ENCODE data around the gene ST6GALNAC4. TPM values are rescaled to one million over a fixed set of nuclear protein-coding genes. Genes with fewer than 3 reads are reported as not detected.

ST6GALNAC4 gene
- total RNA-seq, 1 donor from 2014 or later: 21.4 TPM

DNA sequence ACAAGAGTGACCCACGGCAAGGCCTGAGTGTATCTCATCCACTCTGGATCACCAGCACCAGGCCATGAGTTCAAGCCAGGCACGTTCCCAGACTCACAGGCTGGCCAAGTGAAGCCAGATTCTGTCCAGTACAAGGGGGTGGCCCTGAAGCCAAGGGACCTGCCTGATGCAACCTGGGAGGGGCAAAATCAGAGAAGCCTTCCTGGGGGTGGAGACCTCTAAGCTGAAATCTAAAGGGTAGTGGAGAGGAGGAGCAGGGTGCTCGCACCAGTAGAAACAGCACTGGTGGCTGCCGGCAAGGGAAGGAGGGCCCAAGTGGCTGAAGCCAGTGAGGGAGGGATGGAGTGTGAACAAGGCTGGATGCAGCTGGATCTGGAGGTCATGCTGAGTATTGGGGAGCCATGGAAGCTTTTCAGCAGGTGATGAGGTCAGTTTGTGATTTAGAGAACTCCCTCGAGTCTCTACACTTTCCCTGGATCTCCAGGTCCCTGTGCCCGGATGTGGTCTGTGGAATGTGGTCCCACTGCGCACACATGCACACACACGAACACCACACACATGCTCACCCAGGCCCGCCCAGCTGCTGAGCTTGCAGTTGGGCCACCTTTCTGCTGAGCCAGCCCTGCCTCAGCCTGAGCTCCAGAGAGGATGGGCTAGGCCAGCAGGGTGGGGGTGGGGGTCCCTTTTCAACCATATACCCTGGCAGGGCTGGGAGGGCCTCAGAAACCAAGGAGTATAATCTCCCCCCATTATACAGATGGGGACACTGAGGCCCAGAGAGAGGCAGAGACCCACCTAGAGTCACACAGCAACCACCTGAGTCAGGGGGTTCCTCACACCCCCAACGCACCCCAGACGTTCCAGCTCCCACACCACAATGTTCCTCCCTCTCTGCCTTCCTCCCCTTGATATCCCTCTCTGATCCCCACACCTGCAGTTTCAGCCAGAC lies 12.1 kb upstream of the ST6GALNAC4 start:
- DNase-seq (ENCODE audit: extremely low spot score, unreplicated experiment): no peak
- Mint-ChIP-seq H3K36me3 (ENCODE audit: unreplicated experiment) (no peaks in the 10 kb centered on the region), H3K4me3 (ENCODE audit: unreplicated experiment) (no peak overlapping the region), H3K27ac (ENCODE audit: unreplicated experiment) (no peak overlapping the region), H3K27me3 (ENCODE audit: unreplicated experiment) (no peaks in the 10 kb centered on the region), H3K9me3 (ENCODE audit: unreplicated experiment) (no peaks in the 10 kb centered on the region), H3K4me1 (ENCODE audit: unreplicated experiment) (peaks cover 27% of the 10 kb centered on the region)
- no peak for TF ChIP-seq CTCF (IDR thresholded peaks at IDR 0.05)

DNA sequence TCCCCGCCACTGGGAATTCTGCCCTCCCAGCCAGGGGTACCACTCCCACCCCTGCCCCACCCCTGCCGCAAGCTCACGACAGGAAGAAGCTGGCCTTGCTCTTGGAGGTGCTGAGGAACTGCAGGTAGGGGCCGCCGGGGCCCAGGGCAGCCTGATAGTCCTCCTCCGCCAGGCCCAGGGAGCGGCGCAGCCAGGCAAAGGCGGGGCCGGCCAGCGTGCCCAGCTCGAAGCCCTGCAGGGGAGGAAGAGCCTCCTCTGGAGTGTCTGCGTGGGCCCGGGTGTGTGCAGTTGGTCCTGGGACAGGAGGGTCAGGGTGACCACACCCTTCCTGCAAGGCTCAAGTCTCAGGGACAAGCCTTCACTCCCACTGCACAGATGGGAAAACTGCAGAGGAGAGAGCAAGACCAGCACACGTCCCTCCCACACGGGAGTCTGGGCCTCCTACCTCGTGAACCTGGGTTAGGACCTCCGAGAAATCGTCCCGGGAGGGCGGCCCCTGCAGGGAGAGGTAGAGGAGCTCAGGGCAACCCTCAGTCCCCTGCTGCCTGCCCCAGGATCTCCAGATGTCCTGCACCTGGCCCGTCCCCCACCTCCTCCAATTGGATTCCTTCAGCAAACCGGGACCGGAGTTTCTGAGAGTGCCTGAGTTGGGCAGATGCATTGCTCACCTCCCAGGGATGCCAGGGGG lies 11.3 kb upstream of the ST6GALNAC4 start:
- no peak overlapping the region for H3K4me3 Mint-ChIP-seq (ENCODE audit: unreplicated experiment)
- DNase-seq (ENCODE audit: extremely low spot score, unreplicated experiment): no peak
- H3K9me3 Mint-ChIP-seq (ENCODE audit: unreplicated experiment): no peaks in the 10 kb centered on the region
- H3K27ac Mint-ChIP-seq (ENCODE audit: unreplicated experiment): no peak overlapping the region
- H3K36me3 Mint-ChIP-seq (ENCODE audit: unreplicated experiment): no peaks in the 10 kb centered on the region
- peaks cover 32% of the 10 kb centered on the region for H3K4me1 Mint-ChIP-seq (ENCODE audit: unreplicated experiment)
- no peak for TF ChIP-seq CTCF (IDR thresholded peaks at IDR 0.05)
- no peaks in the 10 kb centered on the region for H3K27me3 Mint-ChIP-seq (ENCODE audit: unreplicated experiment)

- no peak for TF ChIP-seq CTCF (IDR thresholded peaks at IDR 0.05)
- Mint-ChIP-seq H3K27ac (ENCODE audit: unreplicated experiment) (no peak overlapping the region), H3K36me3 (ENCODE audit: unreplicated experiment) (no peaks in the 10 kb centered on the region), H3K4me1 (ENCODE audit: unreplicated experiment) (peaks cover 30% of the 10 kb centered on the region), H3K9me3 (ENCODE audit: unreplicated experiment) (no peaks in the 10 kb centered on the region), H3K4me3 (ENCODE audit: unreplicated experiment) (peak overlapping the region; percentile 54), H3K27me3 (ENCODE audit: unreplicated experiment) (no peaks in the 10 kb centered on the region)
- DNase-seq (ENCODE audit: extremely low spot score, unreplicated experiment): no peak
Measured at GRCh38 chr9:127927201-127927987, 10.6 kb upstream of the ST6GALNAC4 start.

DNA sequence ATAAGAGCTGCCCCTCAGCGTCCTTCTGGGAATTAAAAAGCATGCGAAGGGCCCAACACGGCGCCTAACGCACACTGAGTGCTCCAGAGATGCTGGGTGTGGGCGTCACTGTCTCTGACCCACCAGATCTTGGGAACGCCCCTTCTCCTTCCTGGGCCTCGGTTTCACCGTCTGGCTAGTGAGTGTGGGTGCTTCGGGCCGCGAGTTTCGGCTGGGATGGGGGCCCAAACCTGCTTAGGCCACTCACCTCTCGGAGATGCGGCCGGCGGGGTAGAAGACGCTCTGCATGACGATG lies 10.0 kb upstream of the ST6GALNAC4 start:
- Mint-ChIP-seq H3K27me3 (ENCODE audit: unreplicated experiment) (no peaks in the 10 kb centered on the region), H3K9me3 (ENCODE audit: unreplicated experiment) (no peaks in the 10 kb centered on the region), H3K4me1 (ENCODE audit: unreplicated experiment) (peaks cover 29% of the 10 kb centered on the region), H3K4me3 (ENCODE audit: unreplicated experiment) (no peak overlapping the region), H3K27ac (ENCODE audit: unreplicated experiment) (no peak overlapping the region), H3K36me3 (ENCODE audit: unreplicated experiment) (no peaks in the 10 kb centered on the region)
- no peak for DNase-seq (ENCODE audit: extremely low spot score, unreplicated experiment)
- no peak for TF ChIP-seq CTCF (IDR thresholded peaks at IDR 0.05)
